Loucy (cell line): ENCODE measurements around the gene SLC10A7.

Experiments used
- CTCF ChIP-seq: fragments of 200-600 bp; sonication (generic); conservative IDR thresholded peaks from 2 replicates; pipeline ENCODE4 v1.5.1; 2014; ENCODE audit warnings: mild to moderate bottlenecking, antibody characterized with exemption, low read length
- EZH2phosphoT487 ChIP-seq: fragments of 200-600 bp; IDR thresholded peaks from 2 replicates; pipeline ENCODE4 v1.6.1; 2018; ENCODE audit warnings: antibody characterized with exemption, mild to moderate bottlenecking, moderate library complexity, borderline replicate concordance

GRCh38 chr4:146274774-146275173 is 247.0 kb downstream of the SLC10A7 start:
- TF ChIP-seq CTCF, result no peak
- no peak for TF ChIP-seq EZH2phosphoT487
